ENCODE measurements around the gene FAU. TPM values are rescaled to one million over a fixed set of nuclear protein-coding genes. Genes with fewer than 3 reads are reported as not detected.

Gene FAU
- total and polyA plus RNA-seq, 10 of the 15 experiments (the other 5 are each of a cell fraction or from before 2014, with no cell fraction given): 332 to 1,347 (median 990) TPM

- peaks cover 0 to 5% of the 10 kb centered on the region in 2 experiments; a peak in 2 of 4 replicates for H3K36me3 ChIP-seq (ENCODE audit: control insufficient read depth in 2 of 2, insufficient read depth in 2 of 2, low read length in 1 of 2)
- DNase-seq (ENCODE audit: low read depth, low spot score) (no peak), FAIRE-seq (peak; percentile 49), ATAC-seq (peak; percentile 73)
- peak overlapping the region; percentile 4 for H2AFZ ChIP-seq (ENCODE audit: control insufficient read depth, low read depth, low read length)
- SMC1A ChIA-PET (ENCODE audit: uncharacterized antibody, unreplicated experiment): interaction anchor here (1.1 kb wide), 2 partner anchors 9 to 21 kb away, joined by 3 read pairs; no protein-coding TSS in a partner anchor
- H3K4me2 ChIP-seq (ENCODE audit: control insufficient read depth, insufficient read depth): peak overlapping the region; percentile 50; the same call in 1 of the 2 replicates
- H3K4me3 ChIP-seq: no peak overlapping the region
- no peak overlapping the region for H3K9ac ChIP-seq (ENCODE audit: control insufficient read depth, insufficient read depth, low read length)
- no peaks in the 10 kb centered on the region for H4K20me1 ChIP-seq (ENCODE audit: control insufficient read depth, insufficient read depth)
- WGBS (ENCODE audit: insufficient coverage, insufficient replicate concordance, low lambda C conversion rate, missing lambda C conversion rate): 30% methylated on average over 4 of the region's 4 CpGs
- in situ Hi-C loops (cut with MboI) (no loop called here), intact Hi-C loops (cut with micrococcal nuclease; ENCODE audit: unreplicated experiment) (no loop called here)
- CTCF ChIA-PET: interaction anchor here (1.1 to 1.4 kb wide), 3 partner anchors 9 to 57 kb away, joined by 3 to 4 read pairs (median 4); no protein-coding TSS in a partner anchor
- no peaks in the 10 kb centered on the region for H3K9me3 ChIP-seq (replicated peaks; ENCODE audit: control insufficient read depth, insufficient read depth, low read length)
- H3K27me3 ChIP-seq (replicated peaks in 1 of 2; ENCODE audit: control insufficient read depth in 2 of 2, insufficient read depth in 2 of 2, low read length in 1 of 2): no peaks in the 10 kb centered on the region
- RAD21 ChIA-PET (ENCODE audit: unreplicated experiment): interaction anchor here (1.0 to 1.1 kb wide), 3 partner anchors 30 to 60 kb away, joined by 3 to 7 read pairs (median 5); partner anchors contain the start of genes ARL2 and SAC3D1
- H3K27ac ChIP-seq (ENCODE audit: control insufficient read depth, insufficient read depth): peak overlapping the region; percentile 16; the same call in 1 of the 2 replicates
- BruUV-seq (replicated peaks): no TSS peak
- POLR2A ChIA-PET: interaction anchor here (0.5 to 1.4 kb wide), 6 partner anchors 9 to 58 kb away, joined by 3 to 12 read pairs (median 4); no protein-coding TSS in a partner anchor
- H3K4me1 ChIP-seq (ENCODE audit: control insufficient read depth, insufficient read depth, low read length): peaks cover 11% of the 10 kb centered on the region
- H3K79me2 ChIP-seq (ENCODE audit: control insufficient read depth, insufficient read depth, low read length): no peaks in the 10 kb centered on the region
- TF ChIP-seq FOXK2 (IDR thresholded peaks at IDR 0.05) (no peak), ATF7 (IDR thresholded peaks at IDR 0.05; ENCODE audit: low read depth) (peak; percentile 21; the same call in 1 of the 2 replicates), IRF5 (IDR thresholded peaks at IDR 0.05; ENCODE audit: borderline replicate concordance) (no peak), CBX5 (IDR thresholded peaks at IDR 0.05; ENCODE audit: low read depth) (no peak), BCL3 (IDR thresholded peaks at IDR 0.05; ENCODE audit: borderline replicate concordance, insufficient read depth, low read depth, low read length, poor library complexity, severe bottlenecking) (no peak), MEF2A (IDR thresholded peaks at IDR 0.05; ENCODE audit: insufficient read depth, low read depth, low read length) (no peak), YY1 (IDR thresholded peaks at IDR 0.05; ENCODE audit: low read depth, low read length) (0 out of 2 replicates have a peak, but pooled peaks have one; percentile 20), WRNIP1 (IDR thresholded peaks at IDR 0.05; ENCODE audit: borderline replicate concordance, low read depth, low read length) (no peak), SKIL (IDR thresholded peaks at IDR 0.05; ENCODE audit: low read depth, poor library complexity, severe bottlenecking) (no peak), IKZF1 (conservative IDR thresholded peaks at IDR 0.05) (peak; percentile 34; the same call in 1 of the 2 replicates), JUND (IDR thresholded peaks at IDR 0.05; ENCODE audit: low read depth, low read length) (no peak), STAT1 (conservative IDR thresholded peaks at IDR 0.05) (no peak), E2F8 (IDR thresholded peaks at IDR 0.05; ENCODE audit: low read depth, partially characterized antibody) (no peak), CHD4 (IDR thresholded peaks at IDR 0.05) (no peak), BACH1 (IDR thresholded peaks at IDR 0.05; ENCODE audit: borderline replicate concordance) (no peak)
Measured at GRCh38 chr11:65071907-65072630, 49.9 kb downstream of the FAU start.

Measured in GM12878 (cell line).